Measurements from ENCODE around the gene NLRC5.

NLRC5 gene

GRCh38 chr16:57024894-57025680 lies 35.7 kb downstream of the NLRC5 start:
- no peak overlapping the region for H3K27ac ChIP-seq
- no peaks in the 10 kb centered on the region for H3K27me3 ChIP-seq (ENCODE audit: insufficient read depth, low read depth, severe bottlenecking)
- no peak for DNase-seq
- H3K36me3 ChIP-seq: no peaks in the 10 kb centered on the region
- no peak overlapping the region for H3K4me3 ChIP-seq (ENCODE audit: low read depth, low read length)
- no peaks in the 10 kb centered on the region for H3K9me3 ChIP-seq (ENCODE audit: severe bottlenecking)
- TF ChIP-seq CTCF (IDR thresholded peaks at IDR 0.05; ENCODE audit: low read depth, low read length): no peak

GRCh38 chr16:57025941-57026777 lies 36.8 kb downstream of the NLRC5 start:
- no peaks in the 10 kb centered on the region for H3K36me3 ChIP-seq
- H3K27ac ChIP-seq: no peak overlapping the region
- no peak overlapping the region for H3K4me3 ChIP-seq (ENCODE audit: low read depth, low read length)
- DNase-seq: no peak
- no peaks in the 10 kb centered on the region for H3K27me3 ChIP-seq (ENCODE audit: insufficient read depth, low read depth, severe bottlenecking)
- no peak for TF ChIP-seq CTCF (IDR thresholded peaks at IDR 0.05; ENCODE audit: low read depth, low read length)
- no peaks in the 10 kb centered on the region for H3K9me3 ChIP-seq (ENCODE audit: severe bottlenecking)

GRCh38 chr16:57026778-57027062 lies 37.4 kb downstream of the NLRC5 start:
- Histone ChIP-seq H3K36me3 (no peaks in the 10 kb centered on the region), H3K27ac (no peak overlapping the region), H3K4me3 (ENCODE audit: low read depth, low read length) (no peak overlapping the region), H3K27me3 (ENCODE audit: insufficient read depth, low read depth, severe bottlenecking) (no peaks in the 10 kb centered on the region), H3K9me3 (ENCODE audit: severe bottlenecking) (no peaks in the 10 kb centered on the region)
- no peak for DNase-seq
- TF ChIP-seq CTCF (IDR thresholded peaks at IDR 0.05; ENCODE audit: low read depth, low read length): no peak

GRCh38 chr16:57027067-57027466 lies 37.7 kb downstream of the NLRC5 start:
- TF ChIP-seq CTCF (IDR thresholded peaks at IDR 0.05; ENCODE audit: low read depth, low read length): no peak
- DNase-seq: no peak
- Histone ChIP-seq H3K27me3 (ENCODE audit: insufficient read depth, low read depth, severe bottlenecking) (no peaks in the 10 kb centered on the region), H3K27ac (no peak overlapping the region), H3K4me3 (ENCODE audit: low read depth, low read length) (no peak overlapping the region), H3K9me3 (ENCODE audit: severe bottlenecking) (no peaks in the 10 kb centered on the region), H3K36me3 (no peaks in the 10 kb centered on the region)

- DNase-seq: no peak
- Histone ChIP-seq H3K27me3 (ENCODE audit: insufficient read depth, low read depth, severe bottlenecking) (no peaks in the 10 kb centered on the region), H3K9me3 (ENCODE audit: severe bottlenecking) (no peaks in the 10 kb centered on the region), H3K36me3 (no peaks in the 10 kb centered on the region), H3K4me3 (ENCODE audit: low read depth, low read length) (no peak overlapping the region), H3K27ac (no peak overlapping the region)
- TF ChIP-seq CTCF (IDR thresholded peaks at IDR 0.05; ENCODE audit: low read depth, low read length): no peak
Measured at GRCh38 chr16:57028086-57028485, 38.7 kb downstream of the NLRC5 start.

Data from WERI-Rb-1 (cell line).